HG03521 (cell line): ENCODE results near the gene PRPF6.

ENCODE experiments used
- ATAC-seq: cut with Tn5 transposase; IDR thresholded peaks from one replicate; pipeline ENCODE4 v1.9.1; 2021; ENCODE audit warnings: mild to moderate bottlenecking, moderate library complexity; ENCODE audit not compliant: unreplicated experiment

PRPF6 gene

DNA sequence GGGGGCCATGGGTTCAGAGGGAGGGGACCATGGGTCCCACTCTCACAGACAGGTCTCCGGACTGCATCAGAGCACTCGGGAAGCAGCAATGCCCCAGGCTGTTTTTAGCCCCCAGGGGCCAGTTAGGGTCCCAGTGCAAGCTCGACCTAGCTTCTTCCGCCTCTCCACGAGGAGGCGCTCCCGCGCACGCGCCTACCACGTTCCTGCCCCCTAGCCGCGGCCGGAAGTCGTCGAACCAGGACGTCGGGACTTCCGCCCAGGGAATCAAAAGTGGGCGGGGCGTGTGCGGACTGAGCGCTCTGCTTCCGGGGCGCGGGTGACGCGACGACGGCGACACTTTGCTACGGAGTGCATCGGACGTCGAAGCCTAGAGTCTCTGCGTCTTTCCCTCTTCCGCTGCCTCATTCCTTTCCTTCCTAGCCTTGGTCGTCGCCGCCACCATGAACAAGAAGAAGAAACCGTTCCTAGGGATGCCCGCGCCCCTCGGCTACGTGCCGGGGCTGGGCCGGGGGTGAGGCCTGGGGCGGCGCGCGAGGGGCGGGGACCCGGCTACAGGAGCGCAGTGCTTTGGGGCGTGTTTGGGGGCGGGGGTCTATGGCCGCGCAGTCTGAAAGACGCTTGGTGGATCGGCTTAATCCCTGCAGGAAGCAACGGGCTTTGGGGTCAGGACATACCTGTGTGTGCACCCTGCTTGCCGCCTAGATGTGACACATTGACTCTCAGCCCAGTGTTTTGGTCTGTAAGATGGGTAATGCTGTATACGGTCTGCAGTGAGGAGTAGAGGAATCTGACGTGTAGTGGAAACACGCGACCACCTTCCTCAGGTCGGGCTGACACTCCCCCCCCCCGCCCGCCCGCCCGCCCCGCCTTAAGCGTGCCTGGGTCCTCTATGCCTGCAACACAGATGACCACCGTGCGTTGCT, at the start of gene PRPF6:
PRPF6 (plus strand) TSS at position 327 of the 923 bp plus-strand sequence; CDS start at position 441, 114 bp downstream.
- ATAC-seq: peak; percentile 53

DNA sequence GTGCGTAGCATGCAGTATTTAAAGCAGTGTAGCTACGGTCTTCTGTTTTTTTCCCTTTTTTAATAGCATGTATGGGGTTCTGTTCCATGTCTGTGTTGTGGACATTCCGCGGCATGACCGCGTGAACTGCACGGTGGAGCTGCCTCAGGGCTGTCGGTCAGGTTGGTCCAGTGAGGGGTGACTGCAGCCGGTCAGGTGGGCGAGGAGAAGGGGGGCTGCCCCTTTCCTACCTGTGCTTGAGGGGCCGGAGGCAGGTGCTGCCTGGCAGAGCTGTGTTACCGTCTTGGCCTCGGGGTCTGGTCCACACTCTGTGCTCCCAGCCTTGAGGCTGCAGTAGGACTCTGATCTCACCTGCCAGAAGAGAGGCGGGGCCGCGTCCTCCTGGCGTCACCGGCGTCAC, 49.2 kb upstream of the PRPF6 start:
- ATAC-seq: no peak

DNA sequence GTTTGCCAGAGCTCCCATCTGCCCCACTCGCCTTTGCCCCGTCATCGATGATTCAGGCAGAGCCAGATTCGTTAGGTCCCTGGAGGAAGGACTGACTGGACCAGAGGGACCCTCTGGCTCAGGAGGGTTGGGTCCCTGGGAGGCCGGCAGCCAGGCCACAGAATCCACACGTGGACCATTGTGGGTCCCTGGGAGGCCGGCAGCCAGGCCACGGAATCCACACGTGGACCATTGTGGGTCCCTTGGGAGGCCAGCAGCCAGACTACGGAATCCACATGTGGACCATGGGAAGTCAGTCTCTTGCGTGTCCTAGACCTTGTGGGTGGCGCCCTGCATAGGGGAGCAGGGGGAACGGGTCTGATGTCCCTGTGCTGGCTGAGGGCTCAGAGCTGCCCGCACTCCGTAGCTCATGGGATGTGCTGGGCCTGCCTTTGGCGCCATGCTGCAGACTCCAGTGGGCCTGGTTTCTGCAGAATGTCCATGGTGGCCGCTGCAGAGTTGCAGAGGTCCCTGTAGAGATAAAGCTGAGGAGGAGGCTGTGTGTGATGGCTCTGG, 48.2 kb upstream of the PRPF6 start:
- ATAC-seq: no peak

GRCh38 chr20:63933646-63934045, 47.3 kb upstream of the PRPF6 start:
- ATAC-seq: no peak

DNA sequence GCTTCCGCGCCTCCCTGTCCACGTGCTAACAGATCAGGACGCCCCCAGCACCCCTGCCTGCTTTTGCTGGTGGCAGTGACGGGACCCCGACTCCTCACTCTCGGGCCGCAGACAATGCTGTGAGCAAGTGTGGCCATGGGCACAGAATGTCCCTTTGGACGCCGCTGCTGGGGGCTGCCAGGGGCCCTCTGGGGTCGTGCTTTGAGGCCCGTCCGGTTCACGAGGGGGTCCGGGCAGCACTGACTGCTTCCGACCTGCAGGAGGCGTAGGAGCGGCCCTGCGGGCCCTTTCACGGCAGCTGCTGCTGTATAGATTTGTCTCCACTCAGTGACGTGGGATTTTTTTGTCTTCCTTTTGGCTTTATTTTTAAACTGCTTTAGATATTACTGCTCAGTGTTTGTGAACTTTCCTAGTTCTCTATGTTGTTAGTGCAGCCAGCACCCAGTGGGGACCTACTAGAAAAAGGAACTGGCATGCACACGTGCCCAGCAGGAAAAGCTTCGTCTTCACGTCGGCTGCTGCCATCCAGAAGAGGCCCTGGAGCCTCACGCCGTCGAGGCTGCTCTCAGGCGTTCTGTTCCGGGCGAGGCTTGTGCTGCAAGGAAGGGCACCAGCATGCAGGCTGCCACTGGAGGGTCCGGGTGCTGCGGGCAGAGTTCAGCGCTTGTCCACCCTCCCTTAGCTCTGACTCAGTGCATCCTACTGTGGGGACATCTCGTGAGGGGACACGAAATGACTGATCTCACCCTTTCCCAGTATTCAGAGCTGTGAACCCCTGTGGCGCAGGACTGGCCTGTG, 46.5 kb upstream of the PRPF6 start:
- no peak for ATAC-seq

DNA sequence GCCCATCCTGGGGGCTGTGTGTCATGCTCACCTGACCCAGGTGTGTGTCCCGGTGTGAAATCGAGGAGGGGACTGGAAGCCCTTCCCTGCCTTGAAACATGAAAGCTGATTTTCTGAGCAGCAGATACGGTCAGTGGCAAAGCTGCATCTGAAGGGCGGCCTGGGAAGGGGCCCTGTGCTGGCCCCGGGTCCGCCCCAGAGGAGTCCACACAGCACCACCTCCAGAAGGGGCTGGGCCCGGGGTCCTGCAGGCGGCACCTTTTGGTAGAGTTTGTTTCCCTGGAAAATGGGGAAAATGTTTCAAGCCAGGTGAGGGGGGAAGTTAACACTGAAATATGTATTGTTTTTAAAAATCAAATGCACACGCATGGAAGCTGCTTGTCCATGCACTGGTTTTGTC, 45.5 kb upstream of the PRPF6 start:
- no peak for ATAC-seq

DNA sequence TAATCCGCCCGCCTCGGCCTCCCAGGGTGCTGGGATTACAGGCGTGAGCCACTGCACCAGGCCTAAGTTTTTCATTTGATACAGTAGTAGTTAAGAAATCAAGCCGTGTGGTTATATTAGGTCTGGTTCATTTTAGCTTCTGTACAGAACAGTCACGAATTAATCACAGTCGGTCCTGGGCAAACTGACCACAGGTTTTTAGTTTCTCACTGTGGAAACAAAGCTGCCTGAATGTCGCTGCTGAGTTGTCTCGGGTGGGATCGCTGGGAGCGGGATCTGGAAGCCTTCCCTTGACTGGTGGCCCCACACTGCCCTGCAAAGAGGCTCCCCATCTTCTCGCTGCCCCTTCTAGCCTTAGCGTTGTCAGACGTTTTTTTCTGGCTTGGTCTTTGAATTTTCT, 43.3 kb upstream of the PRPF6 start:
- no peak for ATAC-seq

DNA sequence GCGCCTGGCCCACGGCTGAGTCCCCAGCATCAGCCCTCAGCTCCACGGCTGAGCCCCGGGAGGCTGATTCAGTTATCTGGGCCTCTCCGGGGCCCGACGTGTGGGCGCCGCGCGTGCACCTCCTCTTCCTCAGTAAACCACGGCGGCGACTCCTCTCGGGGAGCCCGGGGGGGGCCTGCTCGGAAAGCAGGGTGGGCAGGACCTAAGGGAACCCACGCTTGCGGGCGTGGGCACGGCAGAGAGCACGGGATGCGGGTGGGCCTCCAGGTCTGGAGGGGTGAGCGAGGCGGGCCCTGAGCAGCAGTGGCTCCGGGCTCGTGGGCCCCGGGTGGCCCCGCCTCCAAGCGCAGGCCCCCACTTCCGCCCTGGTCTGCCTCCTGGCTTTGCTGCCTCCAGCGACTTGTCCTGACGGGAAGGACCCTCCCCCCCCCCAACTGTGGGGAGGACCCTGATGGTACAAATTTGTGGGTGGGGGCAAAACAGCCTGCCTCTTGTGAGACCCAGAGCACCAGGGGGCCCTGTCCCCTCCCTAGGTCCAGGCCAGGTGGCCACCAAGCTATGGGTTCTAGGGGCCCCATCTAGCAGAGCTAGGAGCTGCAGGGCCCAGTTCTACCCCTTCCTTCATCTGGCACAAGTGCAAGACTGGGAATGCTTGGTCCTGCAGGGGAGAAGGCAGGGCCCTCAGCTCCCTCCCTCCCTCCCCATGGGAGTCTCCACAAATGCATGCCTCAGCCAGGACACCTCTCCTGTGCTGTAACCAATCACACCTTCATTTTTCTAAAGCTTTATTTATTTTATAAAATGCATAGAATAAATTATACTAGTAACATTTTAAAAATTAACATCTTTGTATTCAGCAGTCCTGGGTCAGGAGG, 41.6 kb upstream of the PRPF6 start:
- no peak for ATAC-seq

GRCh38 chr20:63940071-63940471, 40.9 kb upstream of the PRPF6 start:
- no peak for ATAC-seq

DNA sequence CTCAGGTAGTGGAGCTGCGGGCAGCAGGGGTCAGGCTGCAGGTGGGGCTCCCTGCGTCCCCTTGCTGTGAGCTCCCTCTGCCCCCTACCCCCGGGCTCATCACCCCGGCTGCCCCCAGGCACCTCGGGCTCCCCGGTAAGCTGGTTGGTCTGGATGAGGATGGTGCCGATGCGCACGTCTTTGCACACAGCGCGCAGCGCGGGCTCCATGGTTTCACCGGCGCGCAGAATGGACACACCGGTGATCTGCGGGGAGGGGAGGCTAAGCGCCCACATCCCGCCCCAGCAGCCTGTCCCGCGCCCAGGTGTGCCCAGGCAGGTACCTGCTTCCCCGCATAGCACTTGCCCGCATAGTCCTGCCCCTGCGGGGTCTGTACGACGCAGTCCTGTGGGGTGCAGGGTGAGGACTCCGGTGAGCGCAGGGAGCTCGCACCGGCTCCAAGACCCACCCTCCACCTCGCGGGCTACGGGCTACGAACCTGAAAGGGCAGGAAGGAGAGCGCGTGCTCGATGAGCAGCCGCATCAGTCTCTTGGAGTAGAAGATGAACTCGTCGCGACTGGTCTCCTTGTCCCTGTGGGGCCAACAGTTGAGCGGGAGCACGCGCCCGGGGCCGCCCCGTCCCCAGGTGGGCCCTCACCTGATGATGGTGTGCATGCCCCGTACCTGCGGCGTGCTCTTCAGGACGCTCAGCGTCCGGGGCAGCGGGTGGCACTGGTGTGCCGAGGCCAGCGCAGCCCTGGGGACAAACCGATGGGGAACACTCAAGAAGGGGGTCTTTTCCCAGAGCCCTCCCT, 40.3 kb upstream of the PRPF6 start:
- ATAC-seq: no peak

DNA sequence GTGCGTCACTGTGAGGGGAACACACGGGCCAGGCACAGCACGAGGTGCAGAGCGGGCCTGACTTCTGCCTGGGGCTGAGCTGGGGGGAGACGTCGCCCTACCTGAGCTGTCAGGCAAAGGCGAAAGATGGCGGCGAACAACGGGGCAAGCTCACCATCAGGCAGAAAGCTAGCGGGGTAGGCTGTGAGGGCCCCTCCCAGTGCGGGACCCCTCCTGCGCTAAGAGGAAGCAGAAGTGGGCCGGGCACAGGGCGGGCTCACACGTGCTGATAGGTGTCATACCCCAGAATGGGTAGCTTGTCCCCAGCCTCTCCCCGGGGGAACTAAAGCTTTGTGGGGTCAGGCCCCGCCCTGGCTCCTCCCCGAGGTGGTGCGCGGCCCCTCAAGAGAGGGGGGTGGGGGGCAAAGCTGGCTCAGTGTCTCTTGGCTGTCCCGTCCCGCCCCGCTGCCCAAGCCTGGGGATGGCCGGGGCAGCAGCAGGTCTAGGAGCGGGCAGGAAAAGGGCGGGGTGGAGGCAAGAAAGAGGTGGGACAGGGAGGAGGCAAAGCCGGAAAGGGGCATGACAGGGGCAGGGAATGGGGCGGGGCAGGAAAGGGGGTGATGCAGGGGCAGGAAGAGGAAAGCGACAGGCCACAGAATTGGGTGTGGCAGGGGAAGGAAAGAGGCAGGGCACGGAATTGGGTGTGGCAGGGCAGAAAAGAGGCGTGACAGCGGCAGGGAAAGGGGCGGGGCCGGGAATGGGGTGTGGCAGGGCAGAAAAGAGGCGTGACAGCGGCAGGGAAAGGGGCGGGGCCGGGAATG, 39.5 kb upstream of the PRPF6 start:
- no peak for ATAC-seq

DNA sequence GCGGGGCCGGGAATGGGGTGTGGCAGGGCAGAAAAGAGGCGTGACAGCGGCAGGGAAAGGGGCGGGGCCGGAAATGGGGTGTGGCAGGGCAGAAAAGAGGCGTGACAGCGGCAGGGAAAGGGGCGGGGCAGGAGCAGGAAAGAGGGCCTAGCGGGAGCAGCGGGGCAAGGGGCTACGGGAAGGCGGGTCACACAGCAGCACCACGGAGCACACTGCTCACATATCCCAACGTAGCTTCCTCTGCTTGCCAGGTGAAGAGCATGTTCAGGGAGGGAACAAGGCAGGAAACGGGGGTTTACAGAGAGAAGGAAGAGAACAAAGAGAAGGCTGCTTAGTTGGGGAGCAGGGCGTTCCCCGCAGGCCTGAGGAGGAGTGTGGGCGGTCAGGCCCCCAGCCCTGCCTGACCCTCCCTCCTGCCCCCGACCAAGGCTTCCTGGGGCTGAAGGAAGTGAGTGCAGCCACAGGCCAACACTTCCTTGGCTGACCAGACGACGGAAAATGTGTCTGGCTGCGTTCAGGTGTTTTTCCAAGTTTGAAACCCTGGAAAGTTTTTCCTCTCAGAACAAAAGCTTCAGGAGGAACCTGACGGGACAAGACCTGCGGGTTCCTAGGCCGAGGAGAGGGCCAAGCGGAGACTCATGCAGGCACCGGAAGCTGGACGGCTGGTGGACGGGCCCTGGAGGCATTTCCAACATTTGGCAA, 38.5 kb upstream of the PRPF6 start:
- ATAC-seq: no peak

DNA sequence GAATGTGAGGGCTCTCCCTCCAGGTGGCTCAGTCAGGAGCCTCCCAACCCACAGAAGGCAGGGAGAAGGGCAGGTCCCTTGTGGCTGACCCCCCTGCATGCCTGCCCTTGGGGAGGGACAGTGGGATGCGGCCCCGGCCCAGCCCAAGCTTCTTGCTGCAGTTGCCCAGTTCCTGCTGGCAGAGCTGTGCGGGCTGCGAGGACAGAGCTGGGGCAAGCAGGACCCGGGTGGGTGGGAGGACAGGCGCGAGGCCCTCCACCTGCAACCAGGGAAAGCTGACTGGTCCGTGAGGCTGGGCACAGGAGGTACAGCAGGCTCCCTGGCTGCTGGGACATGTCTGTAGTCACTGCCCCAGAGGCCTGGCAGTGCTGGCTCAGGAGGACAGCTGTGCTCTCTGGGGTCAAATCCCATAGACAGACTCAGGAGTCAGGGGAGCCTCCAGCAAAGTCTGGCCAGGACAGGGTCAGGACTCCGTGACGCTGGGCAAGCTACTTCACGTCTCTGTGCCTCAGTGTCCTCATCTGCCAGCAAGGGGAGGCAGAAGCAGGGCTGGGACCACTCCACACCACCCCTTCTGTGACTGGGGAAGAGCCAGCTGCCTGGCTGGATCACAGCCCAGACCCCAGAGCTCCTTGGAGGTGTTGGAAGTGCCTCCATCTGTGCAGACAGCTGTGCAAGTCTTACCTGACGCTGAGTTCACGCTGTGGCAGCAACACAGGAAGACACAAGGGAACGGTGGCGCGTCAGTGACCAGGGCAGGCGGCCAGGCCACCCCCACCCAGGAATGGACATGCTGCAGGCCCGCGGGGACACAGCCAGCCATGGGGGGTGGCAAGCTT, 37.7 kb upstream of the PRPF6 start:
- no peak for ATAC-seq

GRCh38 chr20:63943808-63944077, 37.2 kb upstream of the PRPF6 start:
- ATAC-seq: no peak

DNA sequence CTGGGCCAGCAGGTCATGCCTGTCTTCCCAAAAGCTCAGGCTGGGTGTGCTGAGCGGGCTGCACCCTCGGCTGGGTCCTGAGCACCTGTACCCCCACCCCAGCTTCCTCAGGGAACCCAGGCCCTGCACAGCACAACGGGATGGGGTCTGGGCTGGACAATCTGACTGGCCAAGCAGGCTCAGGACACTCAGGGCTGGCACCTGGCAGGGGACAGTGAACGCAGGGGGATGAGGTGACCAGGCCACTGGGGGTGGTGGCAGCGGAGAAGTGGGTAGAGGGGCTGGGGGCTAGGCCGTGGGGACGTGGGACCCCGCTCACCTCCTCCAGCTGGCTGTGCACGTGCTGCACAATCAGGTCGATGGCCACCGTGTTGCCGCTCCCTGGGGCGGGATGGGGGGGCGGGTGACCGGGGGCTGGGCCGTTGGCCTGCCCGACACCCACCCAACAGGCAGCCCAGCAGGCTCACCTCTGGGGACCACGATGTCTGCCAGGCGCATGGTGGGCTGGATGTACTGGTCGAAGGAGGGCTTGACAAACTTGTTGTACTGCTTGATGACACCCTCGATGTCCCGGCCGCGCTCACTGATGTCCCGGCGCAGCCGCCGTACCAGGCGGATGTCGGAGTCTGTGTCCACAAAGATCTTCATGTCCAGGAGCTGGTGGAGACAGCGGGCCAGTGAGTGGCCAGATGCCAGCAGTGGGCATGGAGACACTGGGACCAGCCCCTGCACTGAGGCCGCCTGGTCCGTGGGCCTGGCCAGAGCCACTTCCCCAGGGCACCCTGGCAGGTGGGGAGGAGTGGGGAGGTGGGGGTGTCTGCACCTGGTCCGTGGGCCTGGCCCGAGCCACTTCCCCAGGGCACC, 36.6 kb upstream of the PRPF6 start:
- no peak for ATAC-seq

- ATAC-seq: no peak
Measured at GRCh38 chr20:63945031-63945658, 35.8 kb upstream of the PRPF6 start.
